K562 treated with DMSO at 1 percent for 12 hours (cell line): ENCODE measurements around the gene PLG. TPM values are rescaled to one million over a fixed set of nuclear protein-coding genes. Genes with fewer than 3 reads are reported as not detected.

Experiments
- total RNA-seq: library from RNA; unstranded; fragments of 300-600 nt; gene quantifications from 2 replicates; pipeline ENCODE4 v1.2.3, GENCODE V29; 2022; ENCODE audit not compliant: insufficient read depth

The PLG gene
- total RNA-seq, result not detected in 2 replicates

DNA sequence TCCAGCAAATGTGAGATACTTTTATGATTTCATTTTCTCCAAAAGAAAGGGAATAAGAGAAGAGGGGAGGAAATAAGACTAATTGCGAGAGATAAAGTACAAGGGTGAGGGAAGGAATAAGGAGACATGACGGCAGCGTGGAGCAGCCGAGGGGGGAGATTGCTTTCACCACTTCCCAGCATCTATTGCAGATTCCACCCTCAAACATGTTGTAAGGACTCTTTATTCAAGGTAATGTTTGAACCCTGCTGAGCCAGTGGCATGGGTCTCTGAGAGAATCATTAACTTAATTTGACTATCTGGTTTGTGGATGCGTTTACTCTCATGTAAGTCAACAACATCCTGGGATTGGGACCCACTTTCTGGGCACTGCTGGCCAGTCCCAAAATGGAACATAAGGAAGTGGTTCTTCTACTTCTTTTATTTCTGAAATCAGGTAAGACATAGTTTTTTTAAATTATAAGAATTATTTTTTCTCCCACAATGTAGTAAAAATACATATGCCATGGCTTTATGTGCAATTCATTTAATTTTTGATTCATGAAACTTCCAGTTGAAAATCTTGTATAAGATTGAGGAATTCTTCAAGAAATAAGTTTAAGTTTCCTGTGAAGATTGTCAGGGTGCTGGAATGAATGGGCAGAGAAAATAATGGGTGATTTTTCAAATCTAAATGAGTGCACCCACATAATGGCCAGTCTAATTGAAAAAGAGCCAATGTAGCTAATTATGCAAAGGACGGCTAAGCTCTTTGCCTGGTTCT, at the start of gene PLG:
TSS of gene PLG (plus strand) at position 327 of the 763 bp plus-strand sequence. CDS start at position 388, 61 bp downstream.

GRCh38 chr6:160664198-160664597, 37.8 kb upstream of the PLG start, which contains the start of gene LPA:
Gene LPA (minus strand): TSS chr6:160664275. CDS start chr6:160664214, 61 bp downstream.

Other genes with a start within 250 kb of the PLG start
- gene LPA, start 38.0 kb upstream of the PLG start, total RNA-seq, result not detected in 2 replicates